ENCODE measurements around the gene ADAMTS2. TPM values are rescaled to one million over a fixed set of nuclear protein-coding genes. Genes with fewer than 3 reads are reported as not detected.
"Not testable (repeated sequence)": the region's sequence is repeated elsewhere in the genome, so short reads cannot be mapped to it uniquely, and the experiment has no call there.

ADAMTS2 gene
- total RNA-seq, 1 experiment from 2014 or later = not detected

DNA sequence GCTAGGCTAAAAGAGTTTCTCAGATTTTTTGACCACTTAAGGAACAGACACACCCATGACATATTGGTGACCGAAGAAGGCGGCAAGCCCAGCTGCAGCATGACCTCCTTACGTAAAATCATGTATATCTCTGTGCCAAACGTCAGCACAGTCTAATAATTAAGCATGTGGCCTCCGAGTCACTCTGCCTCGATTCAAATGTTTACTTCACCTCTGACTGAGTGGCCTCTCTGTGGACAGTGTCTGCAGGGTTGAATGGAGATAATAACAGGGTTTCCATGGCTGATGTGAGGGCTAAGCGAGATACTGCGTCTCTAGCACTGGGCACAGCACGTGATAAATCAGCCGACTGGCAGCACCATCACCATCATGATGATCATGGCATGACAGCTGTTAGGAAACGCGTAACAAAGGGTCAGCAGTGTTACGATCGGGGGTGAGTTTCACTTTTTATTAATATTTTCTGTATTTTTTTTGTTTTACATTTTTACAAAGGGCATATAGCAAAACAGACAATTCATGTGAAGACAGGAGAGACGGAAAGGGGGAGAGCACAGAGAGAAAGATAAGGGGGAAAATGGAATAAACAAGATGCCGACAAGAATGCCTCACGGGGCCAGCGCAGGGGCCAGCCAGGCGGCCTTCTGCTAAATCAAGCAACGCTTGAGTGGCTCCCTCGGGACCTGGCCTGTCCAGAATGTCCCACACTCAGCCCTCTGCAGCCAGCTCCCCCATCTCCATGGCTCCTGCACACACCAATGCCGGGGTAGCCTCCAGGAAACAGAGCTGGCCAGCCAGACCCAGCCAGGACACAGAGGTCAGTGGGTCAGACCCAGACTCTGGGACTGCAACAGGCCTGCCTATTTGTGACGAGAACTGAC, 60.3 kb downstream of the ADAMTS2 start:
- Histone ChIP-seq H3K4me1 (ENCODE audit: low read length) (no peaks in the 10 kb centered on the region), H2AFZ (ENCODE audit: low read length) (no peak overlapping the region), H3K27me3 (ENCODE audit: low read length) (no peaks in the 10 kb centered on the region), H3K27ac (ENCODE audit: low read length) (no peak overlapping the region), H3K36me3 (ENCODE audit: insufficient read depth, low read length) (no peaks in the 10 kb centered on the region), H3K9ac (ENCODE audit: low read length) (no peak overlapping the region), H4K20me1 (ENCODE audit: insufficient read depth, low read depth, low read length) (no peaks in the 10 kb centered on the region), H3K79me2 (ENCODE audit: low read length) (no peaks in the 10 kb centered on the region), H3K4me3 (ENCODE audit: low read length) (no peak overlapping the region), H3K9me2 (replicated peaks; ENCODE audit: insufficient read depth, low read length) (no peaks in the 10 kb centered on the region), H3K9me3 (ENCODE audit: low read length) (no peaks in the 10 kb centered on the region), H3K4me2 (ENCODE audit: low read depth, low read length, poor library complexity, severe bottlenecking) (no peak overlapping the region)
- no peak for DNase-seq

DNA sequence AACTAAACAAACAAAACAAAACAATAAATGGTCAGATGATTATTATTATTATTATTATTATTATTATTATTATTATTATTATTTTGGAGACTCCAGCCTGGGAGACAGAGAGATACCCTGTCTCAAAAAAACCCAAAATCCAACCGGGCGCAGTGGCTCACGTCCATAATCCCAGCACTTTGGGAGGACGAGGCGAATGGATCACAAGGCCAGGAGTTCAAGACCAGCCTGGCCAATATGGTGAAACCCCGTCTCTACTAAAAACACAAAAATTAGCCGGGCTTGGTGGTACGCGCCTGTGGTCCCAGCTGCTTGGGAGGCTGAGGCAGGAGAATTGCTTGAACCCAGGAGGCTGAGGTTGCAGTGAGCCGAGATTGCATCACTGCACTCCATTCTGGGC, 61.4 kb downstream of the ADAMTS2 start:
- DNase-seq; H4K20me1 ChIP-seq (ENCODE audit: insufficient read depth, low read depth, low read length); H3K27me3 ChIP-seq (ENCODE audit: low read length); H3K4me2 ChIP-seq (ENCODE audit: low read depth, low read length, poor library complexity, severe bottlenecking); H3K4me3 ChIP-seq (ENCODE audit: low read length); H3K9me2 ChIP-seq (replicated peaks; ENCODE audit: insufficient read depth, low read length); H3K4me1 ChIP-seq (ENCODE audit: low read length); H2AFZ ChIP-seq (ENCODE audit: low read length); H3K36me3 ChIP-seq (ENCODE audit: insufficient read depth, low read length); H3K79me2 ChIP-seq (ENCODE audit: low read length); H3K9me3 ChIP-seq (ENCODE audit: low read length); H3K9ac ChIP-seq (ENCODE audit: low read length); H3K27ac ChIP-seq (ENCODE audit: low read length): not testable (repeated sequence)

DNA sequence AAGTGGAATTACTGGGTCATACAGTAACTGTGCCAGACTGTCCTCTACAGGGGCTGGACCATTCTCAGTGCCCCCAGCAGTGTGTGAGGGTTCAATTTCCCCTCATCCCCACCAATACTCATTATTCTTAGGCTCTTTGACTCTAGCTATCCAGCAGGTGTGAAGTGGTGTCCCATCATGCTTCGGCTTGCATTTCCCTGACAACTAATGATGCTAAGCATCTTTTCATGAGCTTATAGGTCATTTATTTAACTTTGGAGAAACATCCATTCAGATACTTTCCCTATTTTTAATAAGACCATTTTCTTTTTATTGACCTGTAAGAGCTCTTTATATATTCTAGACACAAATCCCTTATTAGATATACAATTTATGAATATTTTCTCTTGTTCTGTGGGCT, 63.6 kb downstream of the ADAMTS2 start:
- H3K4me2 ChIP-seq (ENCODE audit: low read depth, low read length, poor library complexity, severe bottlenecking) = no peak overlapping the region
- H3K4me3 ChIP-seq (ENCODE audit: low read length) = no peak overlapping the region
- H3K79me2 ChIP-seq (ENCODE audit: low read length) = no peaks in the 10 kb centered on the region
- H3K9ac ChIP-seq (ENCODE audit: low read length) = no peak overlapping the region
- no peaks in the 10 kb centered on the region for H3K4me1 ChIP-seq (ENCODE audit: low read length)
- no peak overlapping the region for H2AFZ ChIP-seq (ENCODE audit: low read length)
- H3K27ac ChIP-seq (ENCODE audit: low read length) = no peak overlapping the region
- no peaks in the 10 kb centered on the region for H3K36me3 ChIP-seq (ENCODE audit: insufficient read depth, low read length)
- no peaks in the 10 kb centered on the region for H4K20me1 ChIP-seq (ENCODE audit: insufficient read depth, low read depth, low read length)
- no peaks in the 10 kb centered on the region for H3K9me3 ChIP-seq (ENCODE audit: low read length)
- no peak for DNase-seq
- no peaks in the 10 kb centered on the region for H3K27me3 ChIP-seq (ENCODE audit: low read length)
- H3K9me2 ChIP-seq (replicated peaks; ENCODE audit: insufficient read depth, low read length) = no peaks in the 10 kb centered on the region

DNA sequence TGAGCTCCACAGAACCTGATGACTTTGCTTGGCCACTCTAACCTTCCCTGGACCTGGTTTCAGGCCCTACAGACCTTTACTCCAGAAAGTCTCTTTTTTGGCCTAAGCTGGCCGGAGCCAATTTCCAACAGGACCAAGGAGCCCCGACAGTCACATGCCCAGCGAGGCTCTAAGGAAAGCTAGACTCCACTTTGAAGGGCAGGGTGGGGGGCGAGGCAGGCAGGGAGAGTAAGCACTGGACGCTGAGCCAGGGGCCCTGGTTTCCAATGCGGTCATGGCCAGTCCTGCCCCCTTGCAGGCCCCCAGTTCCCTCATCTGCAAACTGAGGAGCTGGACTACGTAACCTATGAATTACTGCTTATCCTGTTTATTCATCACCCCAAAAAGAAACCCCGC, 65.2 kb downstream of the ADAMTS2 start:
- no peak overlapping the region for H3K9ac ChIP-seq (ENCODE audit: low read length)
- no peak overlapping the region for H2AFZ ChIP-seq (ENCODE audit: low read length)
- no peaks in the 10 kb centered on the region for H3K9me2 ChIP-seq (replicated peaks; ENCODE audit: insufficient read depth, low read length)
- no peaks in the 10 kb centered on the region for H3K9me3 ChIP-seq (ENCODE audit: low read length)
- H3K27me3 ChIP-seq (ENCODE audit: low read length) = no peaks in the 10 kb centered on the region
- no peaks in the 10 kb centered on the region for H4K20me1 ChIP-seq (ENCODE audit: insufficient read depth, low read depth, low read length)
- H3K36me3 ChIP-seq (ENCODE audit: insufficient read depth, low read length) = no peaks in the 10 kb centered on the region
- H3K27ac ChIP-seq (ENCODE audit: low read length) = no peak overlapping the region
- DNase-seq = no peak
- H3K79me2 ChIP-seq (ENCODE audit: low read length) = no peaks in the 10 kb centered on the region
- no peak overlapping the region for H3K4me2 ChIP-seq (ENCODE audit: low read depth, low read length, poor library complexity, severe bottlenecking)
- H3K4me1 ChIP-seq (ENCODE audit: low read length) = no peaks in the 10 kb centered on the region
- H3K4me3 ChIP-seq (ENCODE audit: low read length) = no peak overlapping the region

DNA sequence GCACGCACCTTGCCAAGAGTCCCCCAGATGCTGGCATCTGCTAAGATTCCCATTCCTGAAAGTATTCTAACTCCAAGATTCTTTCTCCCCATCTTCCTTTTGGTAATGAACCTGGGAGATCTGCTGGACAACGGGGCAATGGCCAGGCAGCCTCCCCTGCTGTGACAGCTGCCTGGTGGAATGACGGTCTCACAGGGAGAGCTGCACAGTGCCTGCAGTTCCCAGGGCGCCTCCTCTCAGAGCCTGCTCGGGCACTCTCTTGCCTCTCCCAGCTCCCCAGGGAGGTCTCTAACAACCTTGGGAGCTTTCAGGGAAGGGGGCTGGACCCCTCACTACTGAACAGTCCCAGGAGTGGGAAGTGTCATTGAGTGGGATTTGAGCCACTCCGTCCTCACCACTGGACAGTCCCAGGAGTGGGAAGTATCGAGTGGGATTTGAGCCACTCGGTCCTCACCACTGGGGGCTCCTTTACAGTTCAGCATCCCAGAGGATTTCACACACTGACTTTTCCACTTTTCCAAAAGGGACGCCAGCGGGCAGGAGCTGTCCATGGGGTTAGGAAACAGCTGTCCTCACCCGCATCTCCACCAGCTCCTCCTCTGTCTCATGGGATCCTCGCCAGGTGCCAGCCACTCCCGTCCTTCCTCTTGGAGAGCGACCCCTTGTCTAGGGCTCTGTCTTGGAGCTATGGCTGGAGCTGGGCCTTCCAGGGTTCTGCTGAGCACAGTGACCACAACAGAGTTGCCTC, 65.7 kb downstream of the ADAMTS2 start:
- Histone ChIP-seq H3K9me3 (ENCODE audit: low read length) (no peaks in the 10 kb centered on the region), H3K4me1 (ENCODE audit: low read length) (no peaks in the 10 kb centered on the region), H3K27ac (ENCODE audit: low read length) (no peak overlapping the region), H3K9me2 (replicated peaks; ENCODE audit: insufficient read depth, low read length) (no peaks in the 10 kb centered on the region), H3K27me3 (ENCODE audit: low read length) (no peaks in the 10 kb centered on the region), H3K4me3 (ENCODE audit: low read length) (no peak overlapping the region), H2AFZ (ENCODE audit: low read length) (no peak overlapping the region), H3K79me2 (ENCODE audit: low read length) (no peaks in the 10 kb centered on the region), H3K36me3 (ENCODE audit: insufficient read depth, low read length) (no peaks in the 10 kb centered on the region), H4K20me1 (ENCODE audit: insufficient read depth, low read depth, low read length) (no peaks in the 10 kb centered on the region), H3K9ac (ENCODE audit: low read length) (no peak overlapping the region), H3K4me2 (ENCODE audit: low read depth, low read length, poor library complexity, severe bottlenecking) (no peak overlapping the region)
- no peak for DNase-seq

DNA sequence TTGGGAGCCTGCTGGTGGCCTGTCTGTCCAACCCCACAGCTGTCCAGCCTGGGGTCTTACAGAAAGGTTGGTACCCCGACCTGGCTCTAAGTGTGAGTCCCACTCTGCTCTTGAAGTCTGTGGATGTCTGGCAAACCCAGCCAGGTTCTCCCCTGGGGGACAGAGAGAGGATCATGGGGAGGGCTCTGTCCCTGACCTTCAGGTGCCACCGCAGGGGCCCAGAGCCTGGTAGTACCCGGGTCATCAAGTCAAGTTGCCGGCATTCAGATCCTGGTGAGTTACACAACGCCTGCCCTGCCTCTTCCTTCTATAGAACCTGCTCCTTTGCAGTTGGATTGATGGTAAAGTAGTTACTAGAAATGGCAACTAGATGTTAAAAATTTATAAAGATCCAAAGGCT, 66.7 kb downstream of the ADAMTS2 start:
- Histone ChIP-seq H3K9me2 (replicated peaks; ENCODE audit: insufficient read depth, low read length) (no peaks in the 10 kb centered on the region), H3K36me3 (ENCODE audit: insufficient read depth, low read length) (no peaks in the 10 kb centered on the region), H3K9ac (ENCODE audit: low read length) (no peak overlapping the region), H3K9me3 (ENCODE audit: low read length) (no peaks in the 10 kb centered on the region), H4K20me1 (ENCODE audit: insufficient read depth, low read depth, low read length) (no peaks in the 10 kb centered on the region), H3K27me3 (ENCODE audit: low read length) (no peaks in the 10 kb centered on the region), H3K4me3 (ENCODE audit: low read length) (no peak overlapping the region), H3K79me2 (ENCODE audit: low read length) (no peaks in the 10 kb centered on the region), H3K27ac (ENCODE audit: low read length) (no peak overlapping the region), H3K4me2 (ENCODE audit: low read depth, low read length, poor library complexity, severe bottlenecking) (no peak overlapping the region), H3K4me1 (ENCODE audit: low read length) (no peaks in the 10 kb centered on the region), H2AFZ (ENCODE audit: low read length) (no peak overlapping the region)
- no peak for DNase-seq

DNA sequence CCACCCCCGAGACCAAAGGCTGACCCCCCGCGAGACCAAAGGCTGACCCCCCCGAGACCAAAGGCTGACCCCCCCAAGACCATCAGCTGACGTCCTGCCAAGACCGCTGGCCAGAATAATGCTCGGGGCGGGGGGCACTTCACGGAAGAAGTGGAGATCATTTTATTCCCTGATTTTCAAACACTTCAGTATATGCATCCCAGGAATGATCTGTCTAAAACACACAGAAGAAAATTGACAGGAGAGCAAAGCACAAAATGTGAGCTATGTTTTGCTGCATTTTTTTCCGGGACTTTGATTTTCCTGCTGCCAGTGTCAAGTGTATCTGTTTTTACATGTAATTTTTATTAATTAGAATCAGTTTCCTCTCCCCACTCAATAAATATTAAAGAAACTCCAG, 67.1 kb downstream of the ADAMTS2 start:
- Histone ChIP-seq H3K27me3 (ENCODE audit: low read length) (no peaks in the 10 kb centered on the region), H3K4me1 (ENCODE audit: low read length) (no peaks in the 10 kb centered on the region)

DNA sequence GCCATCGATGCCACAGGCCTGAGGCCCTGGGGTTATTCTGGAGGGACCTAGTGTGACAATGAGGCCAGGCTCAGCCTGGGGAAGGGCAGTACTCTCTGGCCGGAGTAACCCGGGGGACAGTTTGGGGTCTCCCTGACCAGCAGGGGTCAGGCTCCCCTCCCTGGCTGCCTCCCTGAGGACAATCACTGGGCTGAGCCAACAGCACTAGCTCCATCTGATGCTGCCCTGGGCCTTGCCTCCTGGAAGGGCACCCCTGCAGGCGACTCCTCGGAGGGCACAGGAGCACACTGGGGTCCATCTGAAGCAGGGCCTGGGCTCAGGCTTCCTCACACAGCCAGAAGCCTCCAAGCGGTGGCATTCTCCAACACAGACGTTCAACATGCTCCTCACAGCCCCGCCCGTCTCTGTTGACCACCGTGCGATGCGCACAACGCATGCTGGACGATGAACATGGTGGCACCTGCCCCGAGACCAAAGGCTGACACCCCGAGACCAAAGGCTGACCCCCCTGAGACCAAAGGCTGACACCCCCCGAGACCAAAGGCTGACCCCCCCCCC, 68.3 kb downstream of the ADAMTS2 start:
- H3K36me3 ChIP-seq (ENCODE audit: insufficient read depth, low read length) = no peaks in the 10 kb centered on the region
- no peak overlapping the region for H3K9ac ChIP-seq (ENCODE audit: low read length)
- no peaks in the 10 kb centered on the region for H3K79me2 ChIP-seq (ENCODE audit: low read length)
- DNase-seq = no peak
- H3K27ac ChIP-seq (ENCODE audit: low read length) = no peak overlapping the region
- H3K4me3 ChIP-seq (ENCODE audit: low read length) = no peak overlapping the region
- no peaks in the 10 kb centered on the region for H3K9me2 ChIP-seq (replicated peaks; ENCODE audit: insufficient read depth, low read length)
- no peak overlapping the region for H3K4me2 ChIP-seq (ENCODE audit: low read depth, low read length, poor library complexity, severe bottlenecking)
- no peaks in the 10 kb centered on the region for H3K9me3 ChIP-seq (ENCODE audit: low read length)
- no peaks in the 10 kb centered on the region for H3K4me1 ChIP-seq (ENCODE audit: low read length)
- no peaks in the 10 kb centered on the region for H3K27me3 ChIP-seq (ENCODE audit: low read length)
- H4K20me1 ChIP-seq (ENCODE audit: insufficient read depth, low read depth, low read length) = no peaks in the 10 kb centered on the region
- no peak overlapping the region for H2AFZ ChIP-seq (ENCODE audit: low read length)

More for the DNA sequence above, 67.1 kb downstream of the ADAMTS2 start:
- H3K4me3 ChIP-seq (ENCODE audit: low read length) = no peak overlapping the region
- no peak overlapping the region for H3K4me2 ChIP-seq (ENCODE audit: low read depth, low read length, poor library complexity, severe bottlenecking)
- H2AFZ ChIP-seq (ENCODE audit: low read length) = no peak overlapping the region
- no peak for DNase-seq
- no peaks in the 10 kb centered on the region for H3K9me2 ChIP-seq (replicated peaks; ENCODE audit: insufficient read depth, low read length)
- H3K36me3 ChIP-seq (ENCODE audit: insufficient read depth, low read length) = no peaks in the 10 kb centered on the region
- no peaks in the 10 kb centered on the region for H3K79me2 ChIP-seq (ENCODE audit: low read length)
- no peak overlapping the region for H3K9ac ChIP-seq (ENCODE audit: low read length)
- no peaks in the 10 kb centered on the region for H4K20me1 ChIP-seq (ENCODE audit: insufficient read depth, low read depth, low read length)
- no peak overlapping the region for H3K27ac ChIP-seq (ENCODE audit: low read length)
- no peaks in the 10 kb centered on the region for H3K9me3 ChIP-seq (ENCODE audit: low read length)
